Type B pancreatic cell (in vitro differentiated cells): Measurements from ENCODE around the gene PSMD12. TPM values are rescaled to one million over a fixed set of nuclear protein-coding genes. Genes with fewer than 3 reads are reported as not detected.
"Not testable (repeated sequence)": the region's sequence is repeated elsewhere in the genome, so short reads cannot be mapped to it uniquely, and the experiment has no call there.

Experiments used
- DNase-seq: peaks from one replicate; pipeline ENCODE4 v3.0.0; 2021; ENCODE audit warnings: mixed read lengths; ENCODE audit not compliant: unreplicated experiment; ENCODE audit errors: extremely low spot score
- H3K27ac Mint-ChIP-seq: 2 replicates; pipeline ENCODE4 v1.8.0; 2021; ENCODE audit warnings: mild to moderate bottlenecking, mixed read lengths
- H3K27me3 Mint-ChIP-seq: 2 replicates; pipeline ENCODE4 v1.8.0; 2021; ENCODE audit warnings: mixed read lengths
- H3K36me3 Mint-ChIP-seq: 2 replicates; pipeline ENCODE4 v1.8.0; 2021; ENCODE audit warnings: mixed read lengths
- H3K4me1 Mint-ChIP-seq: one replicate; pipeline ENCODE4 v1.8.0; 2021; ENCODE audit warnings: mixed read lengths; ENCODE audit not compliant: unreplicated experiment
- H3K4me3 Mint-ChIP-seq: 2 replicates; pipeline ENCODE4 v1.8.0; 2021; ENCODE audit warnings: mild to moderate bottlenecking, mixed read lengths
- H3K9me3 Mint-ChIP-seq: 2 replicates; pipeline ENCODE4 v1.8.0; 2021; ENCODE audit warnings: mixed read lengths
- CTCF ChIP-seq: fragments of 200-600 bp; sonication (generic); conservative IDR thresholded peaks from 2 replicates; pipeline ENCODE4 v1.5.0; 2021; ENCODE audit warnings: antibody characterized with exemption, mild to moderate bottlenecking
- total RNA-seq: library from RNA; stranded (reverse); gene quantifications from 2 replicates; pipeline ENCODE4 v1.2.1, GENCODE V29; 2021; ENCODE audit warnings: low replicate concordance

Gene PSMD12
- total RNA-seq, 1 donor from 2014 or later: 43.2 TPM

GRCh38 chr17:67412941-67413340 is 46.6 kb upstream of the PSMD12 start:
- no peak overlapping the region for H3K27ac Mint-ChIP-seq
- no peak for TF ChIP-seq CTCF

GRCh38 chr17:67412032-67412431 is 45.7 kb upstream of the PSMD12 start:
- no peak overlapping the region for H3K27ac Mint-ChIP-seq
- H3K36me3 Mint-ChIP-seq: peaks cover 4% of the 10 kb centered on the region
- H3K27me3 Mint-ChIP-seq: no peaks in the 10 kb centered on the region
- H3K4me1 Mint-ChIP-seq: no peaks in the 10 kb centered on the region
- no peak for DNase-seq
- peaks cover 8% of the 10 kb centered on the region for H3K9me3 Mint-ChIP-seq
- H3K4me3 Mint-ChIP-seq: no peak overlapping the region
- TF ChIP-seq CTCF: no peak

More at GRCh38 chr17:67412941-67413340, 46.6 kb upstream of the PSMD12 start:
- no peak for DNase-seq
- Mint-ChIP-seq H3K9me3 (peaks cover 8% of the 10 kb centered on the region), H3K4me1 (no peaks in the 10 kb centered on the region), H3K4me3 (no peak overlapping the region), H3K36me3 (peaks cover 4% of the 10 kb centered on the region), H3K27me3 (no peaks in the 10 kb centered on the region)

- no peak for TF ChIP-seq CTCF
- H3K4me3 Mint-ChIP-seq: no peak overlapping the region
- no peak overlapping the region for H3K27ac Mint-ChIP-seq
- DNase-seq: no peak
- peaks cover 8% of the 10 kb centered on the region for H3K9me3 Mint-ChIP-seq
- H3K27me3 Mint-ChIP-seq: no peaks in the 10 kb centered on the region
- no peaks in the 10 kb centered on the region for H3K4me1 Mint-ChIP-seq
- peaks cover 4% of the 10 kb centered on the region for H3K36me3 Mint-ChIP-seq
Measured at GRCh38 chr17:67411397-67411796, 45.0 kb upstream of the PSMD12 start.

GRCh38 chr17:67408455-67408830 is 42.1 kb upstream of the PSMD12 start:
- not testable (repeated sequence) for H3K9me3 Mint-ChIP-seq, H3K36me3 Mint-ChIP-seq, H3K4me3 Mint-ChIP-seq, H3K27me3 Mint-ChIP-seq, DNase-seq, H3K4me1 Mint-ChIP-seq, H3K27ac Mint-ChIP-seq

GRCh38 chr17:67403483-67403882 is 37.1 kb upstream of the PSMD12 start:
- Mint-ChIP-seq H3K27ac (no peak overlapping the region), H3K9me3 (no peaks in the 10 kb centered on the region), H3K4me3 (no peak overlapping the region), H3K4me1 (no peaks in the 10 kb centered on the region), H3K27me3 (no peaks in the 10 kb centered on the region), H3K36me3 (peaks cover 3% of the 10 kb centered on the region)
- no peak for TF ChIP-seq CTCF
- DNase-seq: no peak

GRCh38 chr17:67403065-67403464 is 36.7 kb upstream of the PSMD12 start:
- DNase-seq: no peak
- Mint-ChIP-seq H3K4me1 (no peaks in the 10 kb centered on the region), H3K9me3 (no peaks in the 10 kb centered on the region), H3K27ac (no peak overlapping the region), H3K27me3 (no peaks in the 10 kb centered on the region), H3K36me3 (peaks cover 3% of the 10 kb centered on the region), H3K4me3 (no peak overlapping the region)
- no peak for TF ChIP-seq CTCF
